PFSK-1 (cell line): ENCODE data around the gene PPP2R2B.

Source experiments
- POLR2AphosphoS5 ChIP-seq: IDR thresholded peaks from 2 replicates; pipeline ENCODE4 v1.6.1; 2012; ENCODE audit warnings: low read depth, mild to moderate bottlenecking, control low read depth, low read length, moderate library complexity
- REST ChIP-seq, 2 experiments: IDR thresholded peaks; 2 replicates each; pipeline versions ENCODE4 v1.6.1 to v1.8.0; 2011 to 2012; ENCODE audit warnings: low read depth in 2 of 2, low read length in 2 of 2, control low read depth in 1 of 2, inconsistent platforms in 1 of 2, mild to moderate bottlenecking in 1 of 2, moderate library complexity in 1 of 2; ENCODE audit not compliant: insufficient read depth in 1 of 2
- TAF1 ChIP-seq: IDR thresholded peaks from 2 replicates; pipeline ENCODE4 v1.6.1; 2012; ENCODE audit warnings: low read length, control low read depth, borderline replicate concordance; ENCODE audit not compliant: insufficient read depth

GRCh38 chr5:146884066-146884626 is 5.6 kb upstream of the PPP2R2B start:
- no peak for TF ChIP-seq REST (IDR thresholded peaks at IDR 0.05; ENCODE audit: insufficient read depth in 1 of 2, low read depth in 2 of 2, low read length in 2 of 2)
- TF ChIP-seq POLR2AphosphoS5 = no peak
- TF ChIP-seq TAF1 = no peak
